ENCODE results near the gene APBA1.

DNA sequence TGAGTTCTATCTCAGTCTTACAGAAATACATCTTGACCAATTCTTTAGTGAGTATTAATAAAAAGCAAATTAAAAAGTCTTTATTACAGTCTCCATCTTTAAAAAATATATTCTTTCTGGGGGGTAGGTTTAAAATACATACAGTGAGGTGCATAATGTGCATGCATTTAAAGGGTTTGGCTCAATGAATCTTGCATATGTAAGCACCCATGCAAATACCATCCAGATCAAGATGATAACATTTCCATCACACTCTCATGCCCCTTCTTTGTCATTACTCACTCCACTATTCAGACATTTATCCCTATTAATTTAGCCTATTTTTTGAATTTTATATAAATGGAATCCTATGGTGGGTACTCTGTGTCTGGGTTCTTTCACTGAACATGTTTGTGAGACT lies 113.0 kb downstream of the APBA1 start:
- TF ChIP-seq POLR2A (IDR thresholded peaks at IDR 0.05; ENCODE audit: low read depth, low read length): no peak
- no peak for TF ChIP-seq POLR2AphosphoS5 (IDR thresholded peaks at IDR 0.05; ENCODE audit: low read depth, low read length)
